ENCODE measurements around the gene BLMH.
"Not testable (repeated sequence)": the region's sequence is repeated elsewhere in the genome, so short reads cannot be mapped to it uniquely, and the experiment has no call there.

BLMH gene

DNA sequence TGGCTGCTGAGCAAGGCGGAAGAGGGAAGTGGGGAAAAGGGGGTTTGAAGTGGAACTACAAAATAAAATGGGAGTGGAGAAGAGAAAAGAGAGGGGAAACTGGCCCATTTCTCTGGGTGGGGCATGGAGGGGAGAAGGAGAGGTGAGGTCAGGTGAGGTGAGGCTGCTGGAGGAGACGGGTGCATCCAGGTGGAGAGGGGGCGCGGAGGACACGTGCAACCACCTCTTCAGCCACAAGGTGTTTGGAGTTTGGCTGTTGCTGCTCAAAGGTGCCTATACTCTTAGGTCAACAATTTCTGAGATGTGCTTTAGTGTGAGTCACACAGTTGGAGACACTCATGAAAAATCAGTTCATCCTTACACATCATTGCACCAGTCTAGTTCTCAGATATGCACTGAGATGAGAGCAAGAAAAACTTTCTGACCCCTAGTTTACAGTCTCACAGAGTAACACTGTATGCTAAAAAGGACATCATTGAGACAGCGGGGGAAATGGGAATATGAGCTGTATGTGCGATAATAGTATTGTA, 61.1 kb downstream of the BLMH start:
- no peak for DNase-seq (ENCODE audit: low read depth in 1 of 2, low spot score in 1 of 2)

- not testable (repeated sequence) for DNase-seq (ENCODE audit: low read depth in 1 of 2, low spot score in 1 of 2)
Observed at GRCh38 chr17:30230009-30230408, 61.7 kb downstream of the BLMH start.

- no peak for DNase-seq (ENCODE audit: low read depth in 1 of 2, low spot score in 1 of 2)
Observed at GRCh38 chr17:30229012-30229411, 62.7 kb downstream of the BLMH start.

- no peak for DNase-seq (ENCODE audit: low read depth in 1 of 2, low spot score in 1 of 2)
Observed at GRCh38 chr17:30228011-30228410, 63.7 kb downstream of the BLMH start.

- DNase-seq (ENCODE audit: low read depth in 1 of 2, low spot score in 1 of 2) = no peak
Observed at GRCh38 chr17:30226878-30227277, 64.9 kb downstream of the BLMH start.

- DNase-seq (ENCODE audit: low read depth in 1 of 2, low spot score in 1 of 2) = no peak
Observed at GRCh38 chr17:30225919-30226553, 65.7 kb downstream of the BLMH start.

GRCh38 chr17:30225112-30225511, 66.6 kb downstream of the BLMH start:
- DNase-seq (ENCODE audit: low read depth in 1 of 2, low spot score in 1 of 2) = no peak

GRCh38 chr17:30224419-30224960, 67.3 kb downstream of the BLMH start:
- no peak for DNase-seq (ENCODE audit: low read depth in 1 of 2, low spot score in 1 of 2)

- DNase-seq (ENCODE audit: low read depth in 1 of 2, low spot score in 1 of 2) = no peak
Observed at GRCh38 chr17:30222721-30223175, 69.0 kb downstream of the BLMH start.

GRCh38 chr17:30222251-30222650, 69.5 kb downstream of the BLMH start:
- DNase-seq (ENCODE audit: low read depth in 1 of 2, low spot score in 1 of 2) = no peak

- DNase-seq (ENCODE audit: low read depth in 1 of 2, low spot score in 1 of 2) = no peak
Observed at GRCh38 chr17:30221346-30221745, 70.4 kb downstream of the BLMH start.

- no peak for DNase-seq (ENCODE audit: low read depth in 1 of 2, low spot score in 1 of 2)
Observed at GRCh38 chr17:30220414-30220813, 71.3 kb downstream of the BLMH start.

GRCh38 chr17:30219833-30220232, 71.9 kb downstream of the BLMH start:
- no peak for DNase-seq (ENCODE audit: low read depth in 1 of 2, low spot score in 1 of 2)

DNA sequence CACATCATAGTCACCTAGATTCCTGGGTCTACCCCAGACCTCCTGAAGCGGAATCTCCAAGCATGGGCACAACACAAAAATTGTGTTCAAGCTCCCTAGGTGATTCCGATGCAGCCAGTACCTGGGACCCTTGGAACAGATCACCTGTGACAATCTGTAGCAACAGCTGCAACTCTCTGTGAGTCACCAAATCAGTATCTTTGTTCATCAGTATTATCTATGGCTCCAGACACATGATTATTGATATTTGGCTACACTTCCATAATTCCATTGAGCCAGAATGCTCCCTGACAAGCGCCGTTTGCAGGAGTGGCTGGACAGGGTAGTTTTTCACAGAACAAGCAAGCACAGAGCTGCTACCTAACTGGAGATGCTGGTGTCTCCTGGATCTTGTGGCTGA, 72.4 kb downstream of the BLMH start:
- DNase-seq (ENCODE audit: low read depth in 1 of 2, low spot score in 1 of 2) = no peak

- DNase-seq (ENCODE audit: low read depth in 1 of 2, low spot score in 1 of 2) = no peak
Observed at GRCh38 chr17:30218799-30219198, 72.9 kb downstream of the BLMH start.

DNA sequence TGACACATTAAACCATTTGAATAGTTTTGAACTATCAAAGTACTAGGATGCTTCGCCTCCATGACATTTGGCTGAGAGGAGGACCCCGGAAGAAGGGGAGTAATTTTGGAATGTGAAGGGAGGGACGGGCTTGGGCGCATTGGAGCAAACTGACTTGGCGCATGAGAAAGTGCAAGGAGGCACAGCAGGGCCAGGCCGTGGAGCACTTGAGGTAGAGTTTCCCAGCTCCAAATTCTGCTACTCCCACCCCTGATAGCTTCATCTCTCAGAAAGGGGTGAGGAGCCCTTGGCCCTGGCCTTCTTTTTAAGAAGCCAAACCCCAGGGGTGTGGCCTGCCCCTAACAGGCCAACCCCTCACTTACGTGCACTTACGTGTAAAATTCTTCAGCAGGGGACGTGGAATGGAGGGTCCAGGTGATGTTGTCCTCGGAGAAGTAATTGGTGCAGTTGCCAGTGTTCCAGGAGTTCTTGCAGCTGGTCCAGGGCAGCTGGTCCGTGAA, 73.9 kb downstream of the BLMH start:
- no peak for DNase-seq (ENCODE audit: low read depth in 1 of 2, low spot score in 1 of 2)

DNA sequence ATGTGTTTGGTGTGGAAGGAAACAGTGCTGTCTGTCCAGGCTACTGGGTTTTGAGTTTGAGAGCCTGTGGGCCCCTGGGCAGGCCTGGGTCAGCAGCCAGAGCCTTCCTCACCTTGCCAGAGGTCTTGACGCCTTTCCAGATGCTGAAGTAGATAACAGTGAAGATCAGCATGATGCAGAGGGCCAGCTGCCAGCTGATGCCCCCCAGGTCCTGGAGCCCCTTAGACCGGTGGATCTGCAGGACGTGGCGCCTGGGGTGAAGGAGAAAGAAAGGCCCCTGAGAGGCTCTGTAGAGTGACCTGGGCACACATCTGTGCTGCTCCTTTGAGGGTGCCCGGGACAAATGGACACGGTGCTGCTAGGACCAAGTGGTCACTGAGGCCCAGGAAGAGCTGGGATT, 74.7 kb downstream of the BLMH start:
- DNase-seq (ENCODE audit: low read depth in 1 of 2, low spot score in 1 of 2) = no peak

- no peak for DNase-seq (ENCODE audit: low read depth in 1 of 2, low spot score in 1 of 2)
Observed at GRCh38 chr17:30212750-30213149, 79.0 kb downstream of the BLMH start.

GRCh38 chr17:30211371-30211770, 80.4 kb downstream of the BLMH start:
- DNase-seq (ENCODE audit: low read depth in 1 of 2, low spot score in 1 of 2) = no peak

GRCh38 chr17:30210901-30211300, 80.8 kb downstream of the BLMH start:
- no peak for DNase-seq (ENCODE audit: low read depth in 1 of 2, low spot score in 1 of 2)

DNA sequence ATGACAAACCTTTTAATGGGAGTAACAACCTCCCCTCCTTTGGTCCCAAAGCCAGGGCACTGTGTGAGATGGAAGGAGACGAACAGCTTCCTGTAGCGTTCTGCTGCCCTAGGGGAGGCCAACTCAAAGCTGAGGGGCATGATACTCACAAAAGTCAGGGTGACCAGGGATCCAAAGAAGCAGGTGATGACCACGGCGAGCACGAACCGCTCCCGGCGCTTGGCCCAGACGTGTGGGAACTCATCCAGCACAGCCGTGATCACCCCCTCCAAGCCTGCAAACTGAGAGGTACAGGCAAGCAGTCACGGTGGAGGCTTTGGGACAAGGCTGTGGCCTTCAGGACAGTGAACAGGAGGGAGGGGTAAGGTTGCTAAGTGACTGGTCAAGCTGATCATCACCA, 81.4 kb downstream of the BLMH start:
- no peak for DNase-seq (ENCODE audit: low read depth in 1 of 2, low spot score in 1 of 2)

DNA sequence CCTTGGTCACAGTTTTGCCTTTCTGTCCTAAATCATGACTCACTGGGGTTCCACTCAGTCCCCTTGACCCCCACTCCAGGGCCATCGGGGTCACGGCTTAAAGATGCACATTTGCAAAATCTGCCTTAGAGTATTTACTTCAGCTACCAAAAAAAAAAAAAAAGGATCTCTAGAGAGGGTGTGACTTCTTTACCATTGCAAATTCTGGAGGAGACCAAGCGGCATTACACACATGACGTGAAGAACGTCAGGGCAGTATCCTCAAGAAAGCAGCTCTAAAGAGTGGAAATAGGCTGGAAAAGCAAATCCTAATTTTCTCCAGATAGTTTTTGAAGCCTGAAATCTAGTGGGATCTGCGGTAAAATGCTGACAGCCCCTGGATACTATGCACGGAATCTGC, 81.8 kb downstream of the BLMH start:
- DNase-seq (ENCODE audit: low read depth in 1 of 2, low spot score in 1 of 2) = no peak

- DNase-seq (ENCODE audit: low read depth in 1 of 2, low spot score in 1 of 2) = no peak
Observed at GRCh38 chr17:30208214-30208613, 83.5 kb downstream of the BLMH start.
